ENCODE data around the gene MBNL2. TPM values are rescaled to one million over a fixed set of nuclear protein-coding genes. Genes with fewer than 3 reads are reported as not detected.
A peak's percentile ranks its signal among the peaks of the same experiment; 100 is the strongest.

The MBNL2 gene
- total and polyA plus RNA-seq, 4 donors = 26.5 to 79.4 (median 55.7) TPM

GRCh38 chr13:97295283-97296182 lies 73.4 kb downstream of the MBNL2 start:
- Histone ChIP-seq H3K9me3 (ENCODE audit: control insufficient read depth, low read length) (no peaks in the 10 kb centered on the region), H3K4me1 (ENCODE audit: control insufficient read depth in 1 of 2, insufficient read depth in 2 of 2, low read length in 2 of 2) (peaks cover 9 to 14% of the 10 kb centered on the region in 2 donors), H3K27me3 (ENCODE audit: control insufficient read depth in 1 of 2, insufficient read depth in 2 of 2, low read length in 1 of 2) (no peaks in the 10 kb centered on the region), H3K27ac (ENCODE audit: low read depth in 1 of 2, low read length in 2 of 2) (no peak overlapping the region), H3K4me3 (ENCODE audit: low read length in 2 of 2) (no peak overlapping the region), H3K36me3 (ENCODE audit: control insufficient read depth in 1 of 2, insufficient read depth in 2 of 2, low read length in 1 of 2) (no peaks in the 10 kb centered on the region)
- 10 to 12% methylated on average over 5 of the region's 5 CpGs for WGBS, 2 donors
- intact Hi-C loops (cut with DNase I) = no loop called here
- peak; percentile 53 for ATAC-seq (ENCODE audit: low FRiP score)
- DNase-seq = no peak

- DNase-seq = no peak
- Histone ChIP-seq H3K27ac (ENCODE audit: low read depth in 1 of 2, low read length in 2 of 2) (no peak overlapping the region), H3K36me3 (ENCODE audit: control insufficient read depth in 1 of 2, insufficient read depth in 2 of 2, low read length in 1 of 2) (no peaks in the 10 kb centered on the region), H3K27me3 (ENCODE audit: control insufficient read depth in 1 of 2, insufficient read depth in 2 of 2, low read length in 1 of 2) (no peaks in the 10 kb centered on the region), H3K4me3 (ENCODE audit: low read length in 2 of 2) (no peak overlapping the region), H3K4me1 (ENCODE audit: control insufficient read depth in 1 of 2, insufficient read depth in 2 of 2, low read length in 2 of 2) (peaks cover 9 to 14% of the 10 kb centered on the region in 2 donors), H3K9me3 (ENCODE audit: control insufficient read depth, low read length) (no peaks in the 10 kb centered on the region)
- intact Hi-C loops (cut with DNase I) = no loop called here
- no peak for ATAC-seq (ENCODE audit: low FRiP score)
Measured at GRCh38 chr13:97296740-97297139, 74.6 kb downstream of the MBNL2 start.

- ATAC-seq (ENCODE audit: low FRiP score) (no peak), DNase-seq (no peak)
- intact Hi-C loops (cut with DNase I) = no loop called here
- Histone ChIP-seq H3K27ac (ENCODE audit: low read depth in 1 of 2, low read length in 2 of 2) (no peak overlapping the region), H3K4me1 (ENCODE audit: control insufficient read depth in 1 of 2, insufficient read depth in 2 of 2, low read length in 2 of 2) (peaks cover 9 to 14% of the 10 kb centered on the region in 2 donors), H3K27me3 (ENCODE audit: control insufficient read depth in 1 of 2, insufficient read depth in 2 of 2, low read length in 1 of 2) (no peaks in the 10 kb centered on the region), H3K36me3 (ENCODE audit: control insufficient read depth in 1 of 2, insufficient read depth in 2 of 2, low read length in 1 of 2) (no peaks in the 10 kb centered on the region), H3K9me3 (ENCODE audit: control insufficient read depth, low read length) (no peaks in the 10 kb centered on the region), H3K4me3 (ENCODE audit: low read length in 2 of 2) (no peak overlapping the region)
- 74 to 79% methylated on average over 1 of the region's 1 CpG for WGBS, 2 donors
Measured at GRCh38 chr13:97298816-97299215, 76.7 kb downstream of the MBNL2 start.

- ATAC-seq (ENCODE audit: low FRiP score) = no peak
- DNase-seq = no peak
- no peaks in the 10 kb centered on the region for H3K9me3 ChIP-seq (ENCODE audit: control insufficient read depth, low read length)
- no peak overlapping the region for H3K27ac ChIP-seq (ENCODE audit: low read depth in 1 of 2, low read length in 2 of 2)
- H3K4me3 ChIP-seq (ENCODE audit: low read length in 2 of 2) = no peak overlapping the region
- no peaks in the 10 kb centered on the region for H3K27me3 ChIP-seq (ENCODE audit: control insufficient read depth in 1 of 2, insufficient read depth in 2 of 2, low read length in 1 of 2)
- intact Hi-C loops (cut with DNase I) = no loop called here
- WGBS, 2 donors = 64 to 74% methylated on average over 3 of the region's 3 CpGs
- H3K36me3 ChIP-seq (ENCODE audit: control insufficient read depth in 1 of 2, insufficient read depth in 2 of 2, low read length in 1 of 2) = no peaks in the 10 kb centered on the region
- peaks cover 3 to 6% of the 10 kb centered on the region in 2 donors for H3K4me1 ChIP-seq (ENCODE audit: control insufficient read depth in 1 of 2, insufficient read depth in 2 of 2, low read length in 2 of 2)
Measured at GRCh38 chr13:97300871-97301270, 78.7 kb downstream of the MBNL2 start.

GRCh38 chr13:97301382-97302095 lies 79.4 kb downstream of the MBNL2 start:
- no peaks in the 10 kb centered on the region for H3K27me3 ChIP-seq (ENCODE audit: control insufficient read depth in 1 of 2, insufficient read depth in 2 of 2, low read length in 1 of 2)
- H3K27ac ChIP-seq (ENCODE audit: low read depth in 1 of 2, low read length in 2 of 2) = peak overlapping the region in 1 of 2 donors; percentile 1
- no peaks in the 10 kb centered on the region for H3K36me3 ChIP-seq (ENCODE audit: control insufficient read depth in 1 of 2, insufficient read depth in 2 of 2, low read length in 1 of 2)
- DNase-seq (no peak), ATAC-seq (ENCODE audit: low FRiP score) (no peak)
- H3K4me3 ChIP-seq (ENCODE audit: low read length in 2 of 2) = no peak overlapping the region
- intact Hi-C loops (cut with DNase I) = no loop called here
- peaks cover 3 to 11% of the 10 kb centered on the region in 2 donors for H3K4me1 ChIP-seq (ENCODE audit: control insufficient read depth in 1 of 2, insufficient read depth in 2 of 2, low read length in 2 of 2)
- no peaks in the 10 kb centered on the region for H3K9me3 ChIP-seq (ENCODE audit: control insufficient read depth, low read length)
- WGBS, 2 donors = 85 to 86% methylated on average over 8 of the region's 8 CpGs

- intact Hi-C loops (cut with DNase I) = no loop called here
- 84 to 88% methylated on average over 3 of the region's 3 CpGs for WGBS, 2 donors
- Histone ChIP-seq H3K4me1 (ENCODE audit: control insufficient read depth in 1 of 2, insufficient read depth in 2 of 2, low read length in 2 of 2) (peaks cover 3 to 18% of the 10 kb centered on the region in 2 donors), H3K36me3 (ENCODE audit: control insufficient read depth in 1 of 2, insufficient read depth in 2 of 2, low read length in 1 of 2) (no peaks in the 10 kb centered on the region), H3K9me3 (ENCODE audit: control insufficient read depth, low read length) (no peaks in the 10 kb centered on the region), H3K4me3 (ENCODE audit: low read length in 2 of 2) (no peak overlapping the region), H3K27ac (ENCODE audit: low read depth in 1 of 2, low read length in 2 of 2) (no peak overlapping the region), H3K27me3 (ENCODE audit: control insufficient read depth in 1 of 2, insufficient read depth in 2 of 2, low read length in 1 of 2) (no peaks in the 10 kb centered on the region)
- no peak for ATAC-seq (ENCODE audit: low FRiP score)
- no peak for DNase-seq
Measured at GRCh38 chr13:97302611-97303010, 80.5 kb downstream of the MBNL2 start.

GRCh38 chr13:97306106-97306505 lies 84.0 kb downstream of the MBNL2 start:
- H3K27ac ChIP-seq (ENCODE audit: low read depth in 1 of 2, low read length in 2 of 2) = no peak overlapping the region

GRCh38 chr13:97306645-97307044 lies 84.5 kb downstream of the MBNL2 start:
- intact Hi-C loops (cut with DNase I) = no loop called here
- no peak for DNase-seq
- Histone ChIP-seq H3K27me3 (ENCODE audit: control insufficient read depth in 1 of 2, insufficient read depth in 2 of 2, low read length in 1 of 2) (no peaks in the 10 kb centered on the region), H3K27ac (ENCODE audit: low read depth in 1 of 2, low read length in 2 of 2) (no peak overlapping the region), H3K9me3 (ENCODE audit: control insufficient read depth, low read length) (no peaks in the 10 kb centered on the region), H3K4me1 (ENCODE audit: control insufficient read depth in 1 of 2, insufficient read depth in 2 of 2, low read length in 2 of 2) (peaks cover 1 to 17% of the 10 kb centered on the region in 2 donors), H3K4me3 (ENCODE audit: low read length in 2 of 2) (no peak overlapping the region), H3K36me3 (ENCODE audit: control insufficient read depth in 1 of 2, insufficient read depth in 2 of 2, low read length in 1 of 2) (no peaks in the 10 kb centered on the region)
- no peak for ATAC-seq (ENCODE audit: low FRiP score)

More at GRCh38 chr13:97306106-97306505, 84.0 kb downstream of the MBNL2 start:
- WGBS, 2 donors = 88 to 89% methylated on average over 1 of the region's 1 CpG
- no peaks in the 10 kb centered on the region for H3K9me3 ChIP-seq (ENCODE audit: control insufficient read depth, low read length)
- H3K27me3 ChIP-seq (ENCODE audit: control insufficient read depth in 1 of 2, insufficient read depth in 2 of 2, low read length in 1 of 2) = no peaks in the 10 kb centered on the region
- H3K36me3 ChIP-seq (ENCODE audit: control insufficient read depth in 1 of 2, insufficient read depth in 2 of 2, low read length in 1 of 2) = no peaks in the 10 kb centered on the region
- no peak overlapping the region for H3K4me3 ChIP-seq (ENCODE audit: low read length in 2 of 2)
- no peak for DNase-seq
- H3K4me1 ChIP-seq (ENCODE audit: control insufficient read depth in 1 of 2, insufficient read depth in 2 of 2, low read length in 2 of 2) = peaks cover 1 to 17% of the 10 kb centered on the region in 2 donors
- no peak for ATAC-seq (ENCODE audit: low FRiP score)
- intact Hi-C loops (cut with DNase I) = no loop called here

Data from aorta (tissue), 5 donors.